Kidney (tissue), 14 donors: Measurements from ENCODE around the gene CTTNBP2. TPM values are rescaled to one million over a fixed set of nuclear protein-coding genes. Genes with fewer than 3 reads are reported as not detected.

Experiments used
- DNase-seq, 5 donors: peaks; one replicate each; pipeline ENCODE4 v3.0.0-alpha.2; 2013 to 2020
- FAIRE-seq: peaks from 2 replicates; lab custom pipeline; 2012; peaks lifted over from hg19 to GRCh38; lab: Jason Lieb, UNC
- H3K27ac ChIP-seq, 2 donors: one replicate each; pipeline ENCODE4 v1.7.0; 2013; ENCODE audit warnings: low read depth in 2 of 2, low read length in 2 of 2, inconsistent platforms in 1 of 2
- H3K27me3 ChIP-seq: one replicate; pipeline ENCODE4 v1.7.1; 2013; ENCODE audit warnings: low read length, inconsistent platforms; ENCODE audit not compliant: control insufficient read depth, insufficient read depth
- H3K36me3 ChIP-seq, 3 donors: one replicate each; pipeline versions ENCODE4 v1.7.0 to v1.7.1; 2013; ENCODE audit warnings: low read length in 3 of 3, control low read depth in 1 of 3, inconsistent platforms in 1 of 3; ENCODE audit not compliant: insufficient read depth in 3 of 3, control insufficient read depth in 2 of 3
- H3K4me1 ChIP-seq, 3 donors: one replicate each; pipeline versions ENCODE4 v1.7.0 to v1.7.1; 2013; ENCODE audit warnings: low read length in 3 of 3, inconsistent platforms in 1 of 3, low read depth in 1 of 3; ENCODE audit not compliant: control insufficient read depth in 2 of 3, insufficient read depth in 2 of 3
- H3K4me3 ChIP-seq, 3 donors: one replicate each; pipeline versions ENCODE4 v1.7.0 to v1.8.1; 2013; ENCODE audit warnings: low read length in 3 of 3, control low read depth in 1 of 3, inconsistent platforms in 1 of 3
- H3K9ac ChIP-seq, 3 donors: one replicate each; pipeline versions ENCODE4 v1.7.0 to v1.7.1; 2013; ENCODE audit warnings: low read length in 3 of 3, control low read depth in 1 of 3, inconsistent platforms in 1 of 3
- H3K9me3 ChIP-seq, 3 donors: one replicate each; pipeline versions ENCODE4 v1.7.0 to v1.7.1; 2013; ENCODE audit warnings: low read length in 3 of 3, control low read depth in 1 of 3, inconsistent platforms in 1 of 3; ENCODE audit not compliant: control insufficient read depth in 2 of 3, insufficient read depth in 1 of 3
- CTCF ChIP-seq: IDR thresholded peaks from 3 replicates; pipeline ENCODE4 v1.5.1; 2012; ENCODE audit warnings: mild to moderate bottlenecking, moderate library complexity, borderline replicate concordance; ENCODE audit not compliant: insufficient read depth; ENCODE audit errors: extremely low read depth
- intact Hi-C: fragments of 100-400 bp; cut with DNase I; formaldehyde crosslinking; loops from one replicate; pipeline ENCODE4 v1.11.1; 2022
- polyA plus RNA-seq: library from polyadenylated mRNA; stranded (reverse); fragments of 350-450 nt; fragmentation: Illumina TruSeq; extraction: RNeasy Lipid Tissue Mini Kit (QIAGEN cat#74804); gene quantifications from one replicate; pipeline ENCODE4 v1.2.3, GENCODE V29; 2014; ENCODE audit warnings: low read depth, low replicate concordance; ENCODE audit not compliant: insufficient read depth
- total RNA-seq: library from RNA; stranded (reverse); fragmentation: NEBNext Ultra II Directional; extraction: Animal tissue kit (Norgen Biotek cat#: 25700); gene quantifications from one replicate; pipeline ENCODE4 v1.2.1, GENCODE V29; 2021
- donor health status: control.
- donor health status: control.
- donor health status: control.
- donor health status: control.
- donor health status: control.
- donor health status: DM: yes; HTN: yes; CAD: no.
- donor health status: Normal renal cell carcinoma (clear cell type).

CTTNBP2 gene
- total and polyA plus RNA-seq, 2 donors from 2014 or later = 3.8 to 41.1 TPM

- H3K9me3 ChIP-seq = no peaks in the 10 kb centered on the region
- H3K4me1 ChIP-seq = no peaks in the 10 kb centered on the region
- H3K36me3 ChIP-seq = no peaks in the 10 kb centered on the region
- DNase-seq (no peak), FAIRE-seq (no peak)
- no peak overlapping the region for H3K9ac ChIP-seq
- no peak for TF ChIP-seq CTCF
- intact Hi-C loops = no loop called here
- H3K27ac ChIP-seq = no peak overlapping the region
- H3K27me3 ChIP-seq = no peaks in the 10 kb centered on the region
- no peak overlapping the region for H3K4me3 ChIP-seq
These were observed 190.4 kb downstream of the CTTNBP2 start for GRCh38 chr7:117682681-117683385.

GRCh38 chr7:117679120-117679519 is 194.1 kb downstream of the CTTNBP2 start:
- H3K9ac ChIP-seq = no peak overlapping the region
- no peak overlapping the region for H3K4me3 ChIP-seq
- H3K27me3 ChIP-seq = no peaks in the 10 kb centered on the region
- H3K4me1 ChIP-seq = no peaks in the 10 kb centered on the region
- no peaks in the 10 kb centered on the region for H3K9me3 ChIP-seq
- DNase-seq = no peak
- TF ChIP-seq CTCF = no peak
- intact Hi-C loops = no loop called here
- no peak for FAIRE-seq
- no peaks in the 10 kb centered on the region for H3K36me3 ChIP-seq
- no peak overlapping the region for H3K27ac ChIP-seq

- Histone ChIP-seq H3K27me3 (no peaks in the 10 kb centered on the region), H3K27ac (no peak overlapping the region), H3K4me3 (no peak overlapping the region), H3K4me1 (peaks cover 0 to 2% (median 0%) of the 10 kb centered on the region in 3 donors), H3K36me3 (no peaks in the 10 kb centered on the region), H3K9me3 (no peaks in the 10 kb centered on the region), H3K9ac (no peak overlapping the region)
- no peak for FAIRE-seq
- DNase-seq = no peak
- no peak for TF ChIP-seq CTCF
- intact Hi-C loops = no loop called here
These were observed 197.5 kb downstream of the CTTNBP2 start for GRCh38 chr7:117675497-117676435.
